Activated CD4-positive, alpha-beta T cell treated with anti-CD3 and anti-CD28 coated beads, Interleukin-2, amount 10 ng/mL, durations not matched to agents 24 days and 14 days (primary cell): ENCODE measurements around the gene TAPT1. TPM values are rescaled to one million over a fixed set of nuclear protein-coding genes. Genes with fewer than 3 reads are reported as not detected.
A peak's percentile ranks its signal among the peaks of the same experiment; 100 is the strongest.

Experiments
- DNase-seq: peaks from one replicate; pipeline ENCODE4 v3.0.0; 2022
- H3K27ac Mint-ChIP-seq: one replicate; pipeline ENCODE4 v1.8.0; 2022; ENCODE audit warnings: mild to moderate bottlenecking, mixed read lengths
- H3K27me3 Mint-ChIP-seq: one replicate; pipeline ENCODE4 v1.8.0; 2022; ENCODE audit warnings: mixed read lengths
- H3K36me3 Mint-ChIP-seq: one replicate; pipeline ENCODE4 v1.8.0; 2022; ENCODE audit warnings: low read depth, mild to moderate bottlenecking, mixed read lengths
- H3K4me1 Mint-ChIP-seq: one replicate; pipeline ENCODE4 v1.8.0; 2021; ENCODE audit warnings: mixed read lengths
- H3K4me3 Mint-ChIP-seq: one replicate; pipeline ENCODE4 v1.8.0; 2022; ENCODE audit warnings: mild to moderate bottlenecking, moderate library complexity, mixed read lengths
- H3K9me3 Mint-ChIP-seq: one replicate; pipeline ENCODE4 v1.8.0; 2021; ENCODE audit warnings: mixed read lengths
- intact Hi-C: fragments of 100-400 bp; cut with micrococcal nuclease; formaldehyde crosslinking; loops from one replicate; pipeline ENCODE4 v1.15.1; 2023
- total RNA-seq: library from RNA; stranded (reverse); gene quantifications from 2 replicates; pipeline ENCODE4 v1.2.3, GENCODE V29; 2022

The TAPT1 gene
- total RNA-seq, 1 donor from 2014 or later = 29.3 TPM

GRCh38 chr4:16236402-16237023 is 10.2 kb upstream of the TAPT1 start:
- Mint-ChIP-seq H3K4me3 (no peak overlapping the region), H3K9me3 (no peaks in the 10 kb centered on the region)
- intact Hi-C loops = no loop called here

GRCh38 chr4:16235209-16235608 is 8.9 kb upstream of the TAPT1 start:
- intact Hi-C loops = no loop called here
- DNase-seq = peak; percentile 35
- H3K27ac Mint-ChIP-seq = no peak overlapping the region
- H3K9me3 Mint-ChIP-seq = no peaks in the 10 kb centered on the region
- H3K4me1 Mint-ChIP-seq = peaks cover 14% of the 10 kb centered on the region
- no peak overlapping the region for H3K4me3 Mint-ChIP-seq
- no peaks in the 10 kb centered on the region for H3K36me3 Mint-ChIP-seq
- H3K27me3 Mint-ChIP-seq = peaks cover 6% of the 10 kb centered on the region

More at GRCh38 chr4:16236402-16237023, 10.2 kb upstream of the TAPT1 start:
- H3K36me3 Mint-ChIP-seq = no peaks in the 10 kb centered on the region
- no peak overlapping the region for H3K27ac Mint-ChIP-seq
- no peak for DNase-seq
- H3K4me1 Mint-ChIP-seq = peaks cover 9% of the 10 kb centered on the region
- peaks cover 6% of the 10 kb centered on the region for H3K27me3 Mint-ChIP-seq

GRCh38 chr4:16233569-16234177 is 7.4 kb upstream of the TAPT1 start:
- H3K36me3 Mint-ChIP-seq = peaks cover 2% of the 10 kb centered on the region
- H3K4me1 Mint-ChIP-seq = peaks cover 16% of the 10 kb centered on the region
- H3K4me3 Mint-ChIP-seq = no peak overlapping the region
- H3K27ac Mint-ChIP-seq = no peak overlapping the region
- DNase-seq = no peak
- H3K27me3 Mint-ChIP-seq = peaks cover 6% of the 10 kb centered on the region
- intact Hi-C loops = no loop called here
- no peaks in the 10 kb centered on the region for H3K9me3 Mint-ChIP-seq

- Mint-ChIP-seq H3K27ac (no peak overlapping the region), H3K27me3 (peaks cover 6% of the 10 kb centered on the region), H3K4me3 (no peak overlapping the region), H3K4me1 (peaks cover 24% of the 10 kb centered on the region), H3K36me3 (peaks cover 6% of the 10 kb centered on the region), H3K9me3 (no peaks in the 10 kb centered on the region)
- DNase-seq = no peak
- intact Hi-C loops = no loop called here
Observed at GRCh38 chr4:16231570-16232245, 5.4 kb upstream of the TAPT1 start.

GRCh38 chr4:16230308-16230707 is 4.0 kb upstream of the TAPT1 start:
- Mint-ChIP-seq H3K27me3 (peaks cover 6% of the 10 kb centered on the region), H3K27ac (no peak overlapping the region), H3K9me3 (no peaks in the 10 kb centered on the region), H3K4me3 (no peak overlapping the region), H3K4me1 (peaks cover 24% of the 10 kb centered on the region), H3K36me3 (peaks cover 6% of the 10 kb centered on the region)
- intact Hi-C loops = no loop called here
- no peak for DNase-seq

GRCh38 chr4:16229604-16230003 is 3.3 kb upstream of the TAPT1 start:
- Mint-ChIP-seq H3K27me3 (peaks cover 4% of the 10 kb centered on the region), H3K36me3 (peaks cover 6% of the 10 kb centered on the region), H3K9me3 (no peaks in the 10 kb centered on the region), H3K4me1 (peaks cover 30% of the 10 kb centered on the region), H3K4me3 (no peak overlapping the region), H3K27ac (no peak overlapping the region)
- no peak for DNase-seq
- intact Hi-C loops = loop anchor here (5.0 to 10.0 kb wide), 4 partner anchors 455 to 1283 kb away; partner anchors contain the start of genes CD38, CPEB2, FBXL5 and QDPR

- peaks cover 51% of the 10 kb centered on the region for H3K4me1 Mint-ChIP-seq
- no peak for DNase-seq
- no peaks in the 10 kb centered on the region for H3K9me3 Mint-ChIP-seq
- H3K36me3 Mint-ChIP-seq = peaks cover 12% of the 10 kb centered on the region
- no peaks in the 10 kb centered on the region for H3K27me3 Mint-ChIP-seq
- intact Hi-C loops = loop anchor here (5.0 to 10.0 kb wide), 4 partner anchors 453 to 1285 kb away; partner anchors contain the start of genes CD38, CPEB2, FBXL5 and QDPR
- peak overlapping the region; percentile 90 for H3K4me3 Mint-ChIP-seq
- H3K27ac Mint-ChIP-seq = peak overlapping the region; percentile 98
Observed at GRCh38 chr4:16227462-16227868, 1.2 kb upstream of the TAPT1 start.

GRCh38 chr4:16226816-16227461 is 668 bp upstream of the TAPT1 start:
- peak; percentile 83 for DNase-seq
- Mint-ChIP-seq H3K9me3 (no peaks in the 10 kb centered on the region), H3K36me3 (peaks cover 12% of the 10 kb centered on the region), H3K4me1 (peaks cover 48% of the 10 kb centered on the region), H3K27ac (peak overlapping the region; percentile 98), H3K27me3 (no peaks in the 10 kb centered on the region), H3K4me3 (peak overlapping the region; percentile 90)
- intact Hi-C loops = loop anchor here (1.0 to 10.0 kb wide), 5 partner anchors 452 to 1285 kb away; partner anchors contain the start of genes CD38, CPEB2, FAM200B and FBXL5

GRCh38 chr4:16225167-16225862 is 956 bp downstream of the TAPT1 start:
- H3K27me3 Mint-ChIP-seq = no peaks in the 10 kb centered on the region
- peaks cover 14% of the 10 kb centered on the region for H3K36me3 Mint-ChIP-seq
- DNase-seq = no peak
- peak overlapping the region; percentile 86 for H3K4me3 Mint-ChIP-seq
- intact Hi-C loops = loop anchor here (2.0 to 10.0 kb wide), 5 partner anchors 21 to 1287 kb away; partner anchors contain the start of genes CD38, CPEB2, FBXL5 and QDPR
- H3K4me1 Mint-ChIP-seq = peaks cover 45% of the 10 kb centered on the region
- peak overlapping the region; percentile 87 for H3K27ac Mint-ChIP-seq
- no peaks in the 10 kb centered on the region for H3K9me3 Mint-ChIP-seq

- peak overlapping the region; percentile 87 for H3K27ac Mint-ChIP-seq
- H3K9me3 Mint-ChIP-seq = no peaks in the 10 kb centered on the region
- intact Hi-C loops = loop anchor here (2.0 to 10.0 kb wide), 5 partner anchors 20 to 1288 kb away; partner anchors contain the start of genes CD38, CPEB2, FBXL5 and QDPR
- H3K4me3 Mint-ChIP-seq = peak overlapping the region; percentile 86
- DNase-seq = no peak
- peaks cover 19% of the 10 kb centered on the region for H3K36me3 Mint-ChIP-seq
- H3K4me1 Mint-ChIP-seq = peaks cover 45% of the 10 kb centered on the region
- no peaks in the 10 kb centered on the region for H3K27me3 Mint-ChIP-seq
Observed at GRCh38 chr4:16224264-16225166, 1.8 kb downstream of the TAPT1 start.

- Mint-ChIP-seq H3K27me3 (no peaks in the 10 kb centered on the region), H3K4me3 (peak overlapping the region; percentile 86), H3K9me3 (no peaks in the 10 kb centered on the region), H3K4me1 (peaks cover 45% of the 10 kb centered on the region), H3K36me3 (peaks cover 17% of the 10 kb centered on the region), H3K27ac (no peak overlapping the region)
- no peak for DNase-seq
- intact Hi-C loops = loop anchor here (10.0 kb wide), 3 partner anchors 448 to 1218 kb away; partner anchors contain the start of genes CD38, CPEB2 and FBXL5
Observed at GRCh38 chr4:16222957-16223527, 3.2 kb downstream of the TAPT1 start.

- Mint-ChIP-seq H3K36me3 (peaks cover 37% of the 10 kb centered on the region), H3K27ac (no peak overlapping the region), H3K9me3 (no peaks in the 10 kb centered on the region), H3K27me3 (no peaks in the 10 kb centered on the region), H3K4me3 (no peak overlapping the region), H3K4me1 (peaks cover 57% of the 10 kb centered on the region)
- intact Hi-C loops = no loop called here
- DNase-seq = no peak
Observed at GRCh38 chr4:16218950-16219349, 7.3 kb downstream of the TAPT1 start.
